H1 (cell line): Measurements from ENCODE around the gene SASH3. TPM values are rescaled to one million over a fixed set of nuclear protein-coding genes. Genes with fewer than 3 reads are reported as not detected.

Experiments
- polyA plus RNA-seq, 7 experiments: library from polyadenylated mRNA; depleted of rRNA in 3 of 7; stranded (reverse) in 5 of 7; unstranded in 2 of 7; fragments of >200 nt in 5 of 7; fragments of 200-250 nt in 2 of 7; gene quantifications; 1 replicate in 5 of 7; 2 replicates in 1 of 7; 4 replicates in 1 of 7; pipeline versions ENCODE4 v1.2.1 to v1.2.3, GENCODE V29; 2011 to 2013; ENCODE audit warnings: missing spikeins in 2 of 7, mixed read lengths in 2 of 7
- total RNA-seq: library from RNA; stranded (reverse); fragmentation: NEBNext Ultra II Directional; extraction: Animal tissue kit (Norgen Biotek cat#: 25700); gene quantifications from 2 replicates; pipeline ENCODE4 v1.2.1, GENCODE V29; 2021
- TF ChIP-seq, protein P1 (sequence below): fragments of 300-600 bp; sonication (generic); IDR thresholded peaks from 2 replicates; pipeline ENCODE4 v1.7.1; 2012; ENCODE audit warnings: low read length, moderate library complexity, mild to moderate bottlenecking, inconsistent platforms; ENCODE audit not compliant: insufficient replicate concordance

SASH3 gene
- total and polyA plus RNA-seq, 2 of the 8 experiments (the other 6 are each of a cell fraction or from before 2014, with no cell fraction given), result not detected

DNA sequence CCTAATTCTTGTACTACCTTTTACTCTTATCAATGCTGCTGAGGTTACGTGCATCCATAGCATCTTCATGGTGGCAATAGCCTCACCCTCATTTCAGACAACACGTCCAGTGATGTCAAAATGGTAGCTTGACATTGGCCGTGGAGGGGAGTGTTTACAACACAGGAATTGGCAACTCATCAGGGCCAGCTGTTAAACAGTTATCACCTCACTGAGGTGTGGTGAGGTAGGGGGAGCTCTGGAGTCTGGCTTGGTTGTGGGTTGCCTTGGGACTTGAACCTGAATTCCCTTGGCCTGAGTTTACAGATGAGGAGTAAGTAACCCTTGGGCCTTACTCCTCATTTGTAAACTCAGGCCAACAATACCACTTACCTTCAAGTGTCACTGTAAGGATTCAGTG, 10.4 kb downstream of the SASH3 start (continued):
- TF ChIP-seq, protein P1, sequence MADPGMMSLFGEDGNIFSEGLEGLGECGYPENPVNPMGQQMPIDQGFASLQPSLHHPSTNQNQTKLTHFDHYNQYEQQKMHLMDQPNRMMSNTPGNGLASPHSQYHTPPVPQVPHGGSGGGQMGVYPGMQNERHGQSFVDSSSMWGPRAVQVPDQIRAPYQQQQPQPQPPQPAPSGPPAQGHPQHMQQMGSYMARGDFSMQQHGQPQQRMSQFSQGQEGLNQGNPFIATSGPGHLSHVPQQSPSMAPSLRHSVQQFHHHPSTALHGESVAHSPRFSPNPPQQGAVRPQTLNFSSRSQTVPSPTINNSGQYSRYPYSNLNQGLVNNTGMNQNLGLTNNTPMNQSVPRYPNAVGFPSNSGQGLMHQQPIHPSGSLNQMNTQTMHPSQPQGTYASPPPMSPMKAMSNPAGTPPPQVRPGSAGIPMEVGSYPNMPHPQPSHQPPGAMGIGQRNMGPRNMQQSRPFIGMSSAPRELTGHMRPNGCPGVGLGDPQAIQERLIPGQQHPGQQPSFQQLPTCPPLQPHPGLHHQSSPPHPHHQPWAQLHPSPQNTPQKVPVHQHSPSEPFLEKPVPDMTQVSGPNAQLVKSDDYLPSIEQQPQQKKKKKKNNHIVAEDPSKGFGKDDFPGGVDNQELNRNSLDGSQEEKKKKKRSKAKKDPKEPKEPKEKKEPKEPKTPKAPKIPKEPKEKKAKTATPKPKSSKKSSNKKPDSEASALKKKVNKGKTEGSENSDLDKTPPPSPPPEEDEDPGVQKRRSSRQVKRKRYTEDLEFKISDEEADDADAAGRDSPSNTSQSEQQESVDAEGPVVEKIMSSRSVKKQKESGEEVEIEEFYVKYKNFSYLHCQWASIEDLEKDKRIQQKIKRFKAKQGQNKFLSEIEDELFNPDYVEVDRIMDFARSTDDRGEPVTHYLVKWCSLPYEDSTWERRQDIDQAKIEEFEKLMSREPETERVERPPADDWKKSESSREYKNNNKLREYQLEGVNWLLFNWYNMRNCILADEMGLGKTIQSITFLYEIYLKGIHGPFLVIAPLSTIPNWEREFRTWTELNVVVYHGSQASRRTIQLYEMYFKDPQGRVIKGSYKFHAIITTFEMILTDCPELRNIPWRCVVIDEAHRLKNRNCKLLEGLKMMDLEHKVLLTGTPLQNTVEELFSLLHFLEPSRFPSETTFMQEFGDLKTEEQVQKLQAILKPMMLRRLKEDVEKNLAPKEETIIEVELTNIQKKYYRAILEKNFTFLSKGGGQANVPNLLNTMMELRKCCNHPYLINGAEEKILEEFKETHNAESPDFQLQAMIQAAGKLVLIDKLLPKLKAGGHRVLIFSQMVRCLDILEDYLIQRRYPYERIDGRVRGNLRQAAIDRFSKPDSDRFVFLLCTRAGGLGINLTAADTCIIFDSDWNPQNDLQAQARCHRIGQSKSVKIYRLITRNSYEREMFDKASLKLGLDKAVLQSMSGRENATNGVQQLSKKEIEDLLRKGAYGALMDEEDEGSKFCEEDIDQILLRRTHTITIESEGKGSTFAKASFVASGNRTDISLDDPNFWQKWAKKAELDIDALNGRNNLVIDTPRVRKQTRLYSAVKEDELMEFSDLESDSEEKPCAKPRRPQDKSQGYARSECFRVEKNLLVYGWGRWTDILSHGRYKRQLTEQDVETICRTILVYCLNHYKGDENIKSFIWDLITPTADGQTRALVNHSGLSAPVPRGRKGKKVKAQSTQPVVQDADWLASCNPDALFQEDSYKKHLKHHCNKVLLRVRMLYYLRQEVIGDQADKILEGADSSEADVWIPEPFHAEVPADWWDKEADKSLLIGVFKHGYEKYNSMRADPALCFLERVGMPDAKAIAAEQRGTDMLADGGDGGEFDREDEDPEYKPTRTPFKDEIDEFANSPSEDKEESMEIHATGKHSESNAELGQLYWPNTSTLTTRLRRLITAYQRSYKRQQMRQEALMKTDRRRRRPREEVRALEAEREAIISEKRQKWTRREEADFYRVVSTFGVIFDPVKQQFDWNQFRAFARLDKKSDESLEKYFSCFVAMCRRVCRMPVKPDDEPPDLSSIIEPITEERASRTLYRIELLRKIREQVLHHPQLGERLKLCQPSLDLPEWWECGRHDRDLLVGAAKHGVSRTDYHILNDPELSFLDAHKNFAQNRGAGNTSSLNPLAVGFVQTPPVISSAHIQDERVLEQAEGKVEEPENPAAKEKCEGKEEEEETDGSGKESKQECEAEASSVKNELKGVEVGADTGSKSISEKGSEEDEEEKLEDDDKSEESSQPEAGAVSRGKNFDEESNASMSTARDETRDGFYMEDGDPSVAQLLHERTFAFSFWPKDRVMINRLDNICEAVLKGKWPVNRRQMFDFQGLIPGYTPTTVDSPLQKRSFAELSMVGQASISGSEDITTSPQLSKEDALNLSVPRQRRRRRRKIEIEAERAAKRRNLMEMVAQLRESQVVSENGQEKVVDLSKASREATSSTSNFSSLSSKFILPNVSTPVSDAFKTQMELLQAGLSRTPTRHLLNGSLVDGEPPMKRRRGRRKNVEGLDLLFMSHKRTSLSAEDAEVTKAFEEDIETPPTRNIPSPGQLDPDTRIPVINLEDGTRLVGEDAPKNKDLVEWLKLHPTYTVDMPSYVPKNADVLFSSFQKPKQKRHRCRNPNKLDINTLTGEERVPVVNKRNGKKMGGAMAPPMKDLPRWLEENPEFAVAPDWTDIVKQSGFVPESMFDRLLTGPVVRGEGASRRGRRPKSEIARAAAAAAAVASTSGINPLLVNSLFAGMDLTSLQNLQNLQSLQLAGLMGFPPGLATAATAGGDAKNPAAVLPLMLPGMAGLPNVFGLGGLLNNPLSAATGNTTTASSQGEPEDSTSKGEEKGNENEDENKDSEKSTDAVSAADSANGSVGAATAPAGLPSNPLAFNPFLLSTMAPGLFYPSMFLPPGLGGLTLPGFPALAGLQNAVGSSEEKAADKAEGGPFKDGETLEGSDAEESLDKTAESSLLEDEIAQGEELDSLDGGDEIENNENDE, result no peak
